Measurements from ENCODE around the gene N4BP2L2.

N4BP2L2 gene

DNA sequence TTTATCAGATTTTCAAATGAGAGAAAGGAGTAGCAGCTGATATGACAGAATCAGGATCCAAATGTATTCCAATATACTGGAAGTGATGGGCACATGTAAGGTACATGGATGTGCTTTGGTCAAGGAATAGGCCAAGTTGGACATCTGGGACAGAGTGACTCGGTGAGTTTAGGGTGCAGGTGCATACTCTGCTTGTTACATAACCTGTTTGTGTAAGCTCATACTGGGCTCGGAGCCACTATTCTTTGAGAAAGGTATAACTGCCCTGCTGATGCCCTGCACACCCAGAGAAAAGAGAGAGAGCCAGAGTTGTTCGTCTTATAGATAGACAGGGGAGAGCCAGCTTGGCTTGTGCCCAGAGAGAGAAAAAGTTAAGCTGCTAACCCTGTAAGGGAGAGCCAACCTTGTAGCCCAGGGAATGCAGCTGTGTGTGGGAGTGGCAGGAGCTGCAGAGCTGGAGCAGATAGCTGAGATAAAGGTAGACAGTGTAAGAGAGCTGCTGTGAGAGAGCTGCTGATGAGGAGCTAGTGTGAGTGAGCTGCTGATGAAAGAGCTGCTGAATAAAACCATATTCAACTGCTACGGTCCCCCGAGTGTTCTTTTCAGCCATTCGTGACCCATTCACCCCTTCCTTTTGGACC is 70.0 kb downstream of the N4BP2L2 start (continued):
- TF ChIP-seq, protein P1, sequence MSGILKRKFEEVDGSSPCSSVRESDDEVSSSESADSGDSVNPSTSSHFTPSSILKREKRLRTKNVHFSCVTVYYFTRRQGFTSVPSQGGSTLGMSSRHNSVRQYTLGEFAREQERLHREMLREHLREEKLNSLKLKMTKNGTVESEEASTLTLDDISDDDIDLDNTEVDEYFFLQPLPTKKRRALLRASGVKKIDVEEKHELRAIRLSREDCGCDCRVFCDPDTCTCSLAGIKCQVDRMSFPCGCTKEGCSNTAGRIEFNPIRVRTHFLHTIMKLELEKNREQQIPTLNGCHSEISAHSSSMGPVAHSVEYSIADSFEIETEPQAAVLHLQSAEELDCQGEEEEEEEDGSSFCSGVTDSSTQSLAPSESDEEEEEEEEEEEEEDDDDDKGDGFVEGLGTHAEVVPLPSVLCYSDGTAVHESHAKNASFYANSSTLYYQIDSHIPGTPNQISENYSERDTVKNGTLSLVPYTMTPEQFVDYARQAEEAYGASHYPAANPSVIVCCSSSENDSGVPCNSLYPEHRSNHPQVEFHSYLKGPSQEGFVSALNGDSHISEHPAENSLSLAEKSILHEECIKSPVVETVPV (CRISPR knock-in tag; IDR thresholded peaks at IDR 0.05), result no peak
- no peak for TF ChIP-seq RARB (CRISPR knock-in tag; IDR thresholded peaks at IDR 0.05)
- TF ChIP-seq ISL1 (CRISPR knock-in tag; IDR thresholded peaks at IDR 0.05), result no peak
- no peak for TF ChIP-seq ZFP3 (CRISPR knock-in tag; IDR thresholded peaks at IDR 0.05)
- TF ChIP-seq, protein P2, sequence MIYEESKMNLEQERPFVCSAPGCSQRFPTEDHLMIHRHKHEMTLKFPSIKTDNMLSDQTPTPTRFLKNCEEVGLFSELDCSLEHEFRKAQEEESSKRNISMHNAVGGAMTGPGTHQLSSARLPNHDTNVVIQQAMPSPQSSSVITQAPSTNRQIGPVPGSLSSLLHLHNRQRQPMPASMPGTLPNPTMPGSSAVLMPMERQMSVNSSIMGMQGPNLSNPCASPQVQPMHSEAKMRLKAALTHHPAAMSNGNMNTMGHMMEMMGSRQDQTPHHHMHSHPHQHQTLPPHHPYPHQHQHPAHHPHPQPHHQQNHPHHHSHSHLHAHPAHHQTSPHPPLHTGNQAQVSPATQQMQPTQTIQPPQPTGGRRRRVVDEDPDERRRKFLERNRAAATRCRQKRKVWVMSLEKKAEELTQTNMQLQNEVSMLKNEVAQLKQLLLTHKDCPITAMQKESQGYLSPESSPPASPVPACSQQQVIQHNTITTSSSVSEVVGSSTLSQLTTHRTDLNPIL (CRISPR knock-in tag; IDR thresholded peaks at IDR 0.05; ENCODE audit: low read depth), result no peak
- no peak for TF ChIP-seq ZNF565 (CRISPR knock-in tag; conservative IDR thresholded peaks at IDR 0.05; ENCODE audit: low read depth)
- no peak for TF ChIP-seq GLIS3 (CRISPR knock-in tag; IDR thresholded peaks at IDR 0.05)

DNA sequence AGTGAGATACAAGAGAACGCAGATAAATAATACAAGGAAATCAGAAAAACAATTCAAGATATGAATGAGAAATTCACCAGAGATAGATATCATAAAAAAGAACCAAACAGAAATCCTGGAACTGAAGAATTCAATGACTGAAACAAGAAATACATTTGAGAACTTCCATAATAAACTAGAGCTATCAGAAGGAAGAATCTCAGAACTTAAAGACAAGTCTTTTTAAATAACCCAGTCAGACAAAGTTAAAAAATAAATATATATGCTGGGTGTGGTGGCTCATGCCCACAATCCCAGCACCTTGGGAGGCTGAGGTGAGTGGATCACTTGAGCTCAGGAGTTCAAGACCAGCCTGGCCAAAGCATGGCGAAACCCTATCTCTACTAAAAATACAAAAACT is 82.0 kb downstream of the N4BP2L2 start:
- TF ChIP-seq GLIS3 (CRISPR knock-in tag; IDR thresholded peaks at IDR 0.05) (no peak), ZNF8 (CRISPR knock-in tag; IDR thresholded peaks at IDR 0.05) (no peak), RARB (CRISPR knock-in tag; IDR thresholded peaks at IDR 0.05) (no peak), ZC3H10 (CRISPR knock-in tag; IDR thresholded peaks at IDR 0.05) (no peak), ZNF565 (CRISPR knock-in tag; conservative IDR thresholded peaks at IDR 0.05; ENCODE audit: low read depth) (no peak)
- TF ChIP-seq, protein P3, sequence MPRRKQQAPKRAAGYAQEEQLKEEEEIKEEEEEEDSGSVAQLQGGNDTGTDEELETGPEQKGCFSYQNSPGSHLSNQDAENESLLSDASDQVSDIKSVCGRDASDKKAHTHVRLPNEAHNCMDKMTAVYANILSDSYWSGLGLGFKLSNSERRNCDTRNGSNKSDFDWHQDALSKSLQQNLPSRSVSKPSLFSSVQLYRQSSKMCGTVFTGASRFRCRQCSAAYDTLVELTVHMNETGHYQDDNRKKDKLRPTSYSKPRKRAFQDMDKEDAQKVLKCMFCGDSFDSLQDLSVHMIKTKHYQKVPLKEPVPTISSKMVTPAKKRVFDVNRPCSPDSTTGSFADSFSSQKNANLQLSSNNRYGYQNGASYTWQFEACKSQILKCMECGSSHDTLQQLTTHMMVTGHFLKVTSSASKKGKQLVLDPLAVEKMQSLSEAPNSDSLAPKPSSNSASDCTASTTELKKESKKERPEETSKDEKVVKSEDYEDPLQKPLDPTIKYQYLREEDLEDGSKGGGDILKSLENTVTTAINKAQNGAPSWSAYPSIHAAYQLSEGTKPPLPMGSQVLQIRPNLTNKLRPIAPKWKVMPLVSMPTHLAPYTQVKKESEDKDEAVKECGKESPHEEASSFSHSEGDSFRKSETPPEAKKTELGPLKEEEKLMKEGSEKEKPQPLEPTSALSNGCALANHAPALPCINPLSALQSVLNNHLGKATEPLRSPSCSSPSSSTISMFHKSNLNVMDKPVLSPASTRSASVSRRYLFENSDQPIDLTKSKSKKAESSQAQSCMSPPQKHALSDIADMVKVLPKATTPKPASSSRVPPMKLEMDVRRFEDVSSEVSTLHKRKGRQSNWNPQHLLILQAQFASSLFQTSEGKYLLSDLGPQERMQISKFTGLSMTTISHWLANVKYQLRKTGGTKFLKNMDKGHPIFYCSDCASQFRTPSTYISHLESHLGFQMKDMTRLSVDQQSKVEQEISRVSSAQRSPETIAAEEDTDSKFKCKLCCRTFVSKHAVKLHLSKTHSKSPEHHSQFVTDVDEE (CRISPR knock-in tag; IDR thresholded peaks at IDR 0.05), result no peak
- TF ChIP-seq, protein P1 (CRISPR knock-in tag; IDR thresholded peaks at IDR 0.05), result no peak
- TF ChIP-seq, protein P2 (CRISPR knock-in tag; IDR thresholded peaks at IDR 0.05; ENCODE audit: low read depth), result no peak
- TF ChIP-seq, protein P4, sequence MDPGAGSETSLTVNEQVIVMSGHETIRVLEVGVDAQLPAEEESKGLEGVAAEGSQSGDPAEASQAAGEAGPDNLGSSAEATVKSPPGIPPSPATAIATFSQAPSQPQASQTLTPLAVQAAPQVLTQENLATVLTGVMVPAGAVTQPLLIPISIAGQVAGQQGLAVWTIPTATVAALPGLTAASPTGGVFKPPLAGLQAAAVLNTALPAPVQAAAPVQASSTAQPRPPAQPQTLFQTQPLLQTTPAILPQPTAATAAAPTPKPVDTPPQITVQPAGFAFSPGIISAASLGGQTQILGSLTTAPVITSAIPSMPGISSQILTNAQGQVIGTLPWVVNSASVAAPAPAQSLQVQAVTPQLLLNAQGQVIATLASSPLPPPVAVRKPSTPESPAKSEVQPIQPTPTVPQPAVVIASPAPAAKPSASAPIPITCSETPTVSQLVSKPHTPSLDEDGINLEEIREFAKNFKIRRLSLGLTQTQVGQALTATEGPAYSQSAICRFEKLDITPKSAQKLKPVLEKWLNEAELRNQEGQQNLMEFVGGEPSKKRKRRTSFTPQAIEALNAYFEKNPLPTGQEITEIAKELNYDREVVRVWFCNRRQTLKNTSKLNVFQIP (CRISPR knock-in tag; IDR thresholded peaks at IDR 0.05; ENCODE audit: borderline replicate concordance, low read depth), result no peak
- no peak for ATAC-seq

DNA sequence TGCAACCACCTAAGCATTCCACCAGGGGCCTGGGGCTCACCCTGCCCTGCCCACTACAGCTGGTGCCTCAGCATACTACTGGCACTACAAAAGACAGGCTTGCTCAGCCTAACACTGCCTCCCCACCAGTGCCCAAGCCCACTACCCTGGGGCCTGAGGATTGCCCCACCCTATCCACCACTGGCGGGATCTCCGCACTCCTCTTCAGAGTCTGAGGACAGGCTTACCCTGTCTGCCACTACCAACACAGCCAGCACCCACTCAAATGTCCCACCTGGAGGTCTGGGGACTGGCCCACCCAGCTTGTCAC is 83.0 kb downstream of the N4BP2L2 start:
- ATAC-seq, result no peak
- TF ChIP-seq, protein P5, sequence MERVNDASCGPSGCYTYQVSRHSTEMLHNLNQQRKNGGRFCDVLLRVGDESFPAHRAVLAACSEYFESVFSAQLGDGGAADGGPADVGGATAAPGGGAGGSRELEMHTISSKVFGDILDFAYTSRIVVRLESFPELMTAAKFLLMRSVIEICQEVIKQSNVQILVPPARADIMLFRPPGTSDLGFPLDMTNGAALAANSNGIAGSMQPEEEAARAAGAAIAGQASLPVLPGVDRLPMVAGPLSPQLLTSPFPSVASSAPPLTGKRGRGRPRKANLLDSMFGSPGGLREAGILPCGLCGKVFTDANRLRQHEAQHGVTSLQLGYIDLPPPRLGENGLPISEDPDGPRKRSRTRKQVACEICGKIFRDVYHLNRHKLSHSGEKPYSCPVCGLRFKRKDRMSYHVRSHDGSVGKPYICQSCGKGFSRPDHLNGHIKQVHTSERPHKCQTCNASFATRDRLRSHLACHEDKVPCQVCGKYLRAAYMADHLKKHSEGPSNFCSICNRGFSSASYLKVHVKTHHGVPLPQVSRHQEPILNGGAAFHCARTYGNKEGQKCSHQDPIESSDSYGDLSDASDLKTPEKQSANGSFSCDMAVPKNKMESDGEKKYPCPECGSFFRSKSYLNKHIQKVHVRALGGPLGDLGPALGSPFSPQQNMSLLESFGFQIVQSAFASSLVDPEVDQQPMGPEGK (CRISPR knock-in tag; IDR thresholded peaks at IDR 0.05; ENCODE audit: borderline replicate concordance), result no peak
- TF ChIP-seq TCF4 (CRISPR knock-in tag; IDR thresholded peaks at IDR 0.05; ENCODE audit: borderline replicate concordance) (no peak), SNAI2 (CRISPR knock-in tag; IDR thresholded peaks at IDR 0.05) (no peak), BACH2 (CRISPR knock-in tag; IDR thresholded peaks at IDR 0.05; ENCODE audit: borderline replicate concordance) (no peak), PPARA (CRISPR knock-in tag; IDR thresholded peaks at IDR 0.05; ENCODE audit: borderline replicate concordance) (no peak), ZFP3 (CRISPR knock-in tag; IDR thresholded peaks at IDR 0.05) (no peak)
- TF ChIP-seq, protein P3 (CRISPR knock-in tag; IDR thresholded peaks at IDR 0.05), result no peak
- TF ChIP-seq, protein P1 (CRISPR knock-in tag; IDR thresholded peaks at IDR 0.05), result no peak
- TF ChIP-seq, protein P2 (CRISPR knock-in tag; IDR thresholded peaks at IDR 0.05; ENCODE audit: low read depth), result no peak
